Fibroblast of lung (primary cell): ENCODE results near the gene EEF1A2. TPM values are rescaled to one million over a fixed set of nuclear protein-coding genes. Genes with fewer than 3 reads are reported as not detected.

Experiments used
- DNase-seq, 2 donors: peaks; one replicate each; pipeline versions ENCODE4 v3.0.0 to v3.0.0-alpha.2; 2010; ENCODE audit warnings: low read depth in 2 of 2
- H2AFZ ChIP-seq: 2 replicates; pipeline ENCODE4 v1.5.1; 2012; ENCODE audit warnings: low read length, control low read depth, inconsistent platforms
- H3K27ac ChIP-seq: 2 replicates; pipeline ENCODE4 v1.5.1; 2011; ENCODE audit warnings: low read length, control low read depth; ENCODE audit not compliant: insufficient read depth
- H3K27me3 ChIP-seq: 2 replicates; pipeline ENCODE4 v1.5.1; 2011; ENCODE audit warnings: mild to moderate bottlenecking, low read length; ENCODE audit not compliant: control insufficient read depth, insufficient read depth
- H3K36me3 ChIP-seq: 2 replicates; pipeline ENCODE4 v1.5.1; 2011; ENCODE audit warnings: low read length; ENCODE audit not compliant: control insufficient read depth, insufficient read depth
- H3K4me1 ChIP-seq: 2 replicates; pipeline ENCODE4 v1.5.1; 2011; ENCODE audit warnings: low read length; ENCODE audit not compliant: control insufficient read depth, insufficient read depth; ENCODE audit errors: extremely low read depth
- H3K4me2 ChIP-seq: 2 replicates; pipeline ENCODE4 v1.5.1; 2011; ENCODE audit warnings: low read length, control low read depth; ENCODE audit not compliant: insufficient read depth; ENCODE audit errors: extremely low read depth
- H3K4me3 ChIP-seq, 4 experiments: fragments of 200-600 bp in 1 of 4; sonication (generic) in 1 of 4; replicated peaks in 1 of 4; 2 replicates each; pipeline ENCODE4 v1.5.1; 2011 to 2016; ENCODE audit warnings: low read length in 4 of 4, low read depth in 3 of 4, mild to moderate bottlenecking in 3 of 4, control low read depth in 2 of 4, inconsistent platforms in 1 of 4, mixed read lengths in 1 of 4; ENCODE audit not compliant: insufficient read depth in 1 of 4; ENCODE audit errors: control extremely low read depth in 1 of 4
- H3K79me2 ChIP-seq: 2 replicates; pipeline ENCODE4 v1.5.1; 2012; ENCODE audit warnings: mild to moderate bottlenecking, low read length, inconsistent platforms; ENCODE audit not compliant: control insufficient read depth, insufficient read depth
- H3K9ac ChIP-seq: 2 replicates; pipeline ENCODE4 v1.5.1; 2011; ENCODE audit warnings: mild to moderate bottlenecking, low read length, control low read depth; ENCODE audit not compliant: insufficient read depth
- H3K9me3 ChIP-seq: 2 replicates; pipeline ENCODE4 v1.5.1; 2012; ENCODE audit warnings: low read depth, low read length; ENCODE audit not compliant: control insufficient read depth, insufficient read depth
- H4K20me1 ChIP-seq: 2 replicates; pipeline ENCODE4 v1.5.1; 2011; ENCODE audit warnings: low read length; ENCODE audit not compliant: control insufficient read depth, insufficient read depth; ENCODE audit errors: extremely low read depth
- EZH2 ChIP-seq: IDR thresholded peaks from 2 replicates; pipeline ENCODE4 v1.5.1; 2012; ENCODE audit warnings: low read length, control low read depth, mild to moderate bottlenecking; ENCODE audit errors: missing control alignments
- polyA plus RNA-seq, 2 donors: library from polyadenylated mRNA; depleted of rRNA in 1 of 2; stranded (reverse) in 1 of 2; unstranded in 1 of 2; fragments of >200 nt; gene quantifications; 2 replicates each; pipeline ENCODE4 v1.2.1, GENCODE V29; 2011 to 2012; ENCODE audit warnings: missing spikeins in 1 of 2
- total RNA-seq: library from RNA; depleted of rRNA; stranded (reverse); fragments of >200 nt; gene quantifications from 2 replicates; pipeline ENCODE4 v1.2.1, GENCODE V29; 2014
- TF ChIP-seq, protein P1 (sequence below), 2 donors: IDR thresholded peaks in 1 of 2; conservative IDR thresholded peaks in 1 of 2; 1 replicate in 1 of 2; 2 replicates in 1 of 2; pipeline ENCODE4 v1.5.1; 2011 to 2012; ENCODE audit warnings: low read length in 2 of 2, control low read depth in 1 of 2, inconsistent platforms in 1 of 2, low read depth in 1 of 2, mild to moderate bottlenecking in 1 of 2

Gene EEF1A2
- total and polyA plus RNA-seq, 2 donors (not counting 1 experiment from before 2014, with no cell fraction given), result 0.16 to 1.7 TPM

DNA sequence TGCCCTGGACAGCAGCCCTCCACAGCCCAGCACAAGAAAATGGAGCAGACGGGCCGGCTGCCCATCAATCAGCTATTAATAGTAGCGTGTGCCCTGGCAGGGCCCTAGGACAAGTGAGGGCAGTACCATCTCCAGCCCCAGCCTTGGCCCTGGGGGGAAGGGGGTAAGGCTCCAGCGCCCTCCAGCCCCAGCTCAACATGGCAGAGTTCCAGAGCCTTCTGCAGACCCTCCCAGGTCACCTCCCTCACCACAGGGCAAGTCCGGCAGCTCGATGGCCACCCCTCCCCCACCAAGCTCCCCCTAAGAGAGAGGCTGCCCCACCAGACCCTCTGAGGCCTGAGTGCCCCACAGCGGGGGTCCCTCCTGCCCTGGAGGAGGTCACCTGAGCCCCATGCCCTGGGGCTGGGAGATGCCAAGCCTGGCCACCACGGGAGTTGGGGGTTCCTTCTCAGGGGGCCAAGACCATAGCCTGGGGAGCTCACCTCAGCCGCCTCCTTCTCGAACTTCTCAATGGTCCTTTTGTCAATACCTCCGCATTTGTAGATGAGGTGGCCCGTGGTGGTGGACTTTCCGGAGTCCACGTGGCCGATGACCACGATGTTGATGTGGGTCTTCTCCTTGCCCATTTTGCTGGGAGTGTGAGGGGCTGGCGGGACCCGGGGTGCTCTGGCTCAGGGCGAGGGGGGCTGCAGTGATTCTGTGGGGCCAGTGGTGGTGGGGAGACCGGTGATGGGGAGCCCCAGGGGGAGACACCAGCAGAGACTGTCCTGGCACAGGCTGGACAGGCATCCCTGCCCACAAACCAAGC lies 1.5 kb downstream of the EEF1A2 start:
- Histone ChIP-seq H3K79me2 (no peaks in the 10 kb centered on the region), H4K20me1 (no peaks in the 10 kb centered on the region), H3K27me3 (peaks cover 5% of the 10 kb centered on the region), H3K4me1 (no peaks in the 10 kb centered on the region), H3K9ac (no peak overlapping the region), H3K36me3 (no peaks in the 10 kb centered on the region), H2AFZ (no peak overlapping the region), H3K27ac (no peak overlapping the region), H3K9me3 (no peaks in the 10 kb centered on the region), H3K4me3 (no peak overlapping the region), H3K4me2 (no peak overlapping the region)
- TF ChIP-seq EZH2, result no peak
- TF ChIP-seq, protein P1, sequence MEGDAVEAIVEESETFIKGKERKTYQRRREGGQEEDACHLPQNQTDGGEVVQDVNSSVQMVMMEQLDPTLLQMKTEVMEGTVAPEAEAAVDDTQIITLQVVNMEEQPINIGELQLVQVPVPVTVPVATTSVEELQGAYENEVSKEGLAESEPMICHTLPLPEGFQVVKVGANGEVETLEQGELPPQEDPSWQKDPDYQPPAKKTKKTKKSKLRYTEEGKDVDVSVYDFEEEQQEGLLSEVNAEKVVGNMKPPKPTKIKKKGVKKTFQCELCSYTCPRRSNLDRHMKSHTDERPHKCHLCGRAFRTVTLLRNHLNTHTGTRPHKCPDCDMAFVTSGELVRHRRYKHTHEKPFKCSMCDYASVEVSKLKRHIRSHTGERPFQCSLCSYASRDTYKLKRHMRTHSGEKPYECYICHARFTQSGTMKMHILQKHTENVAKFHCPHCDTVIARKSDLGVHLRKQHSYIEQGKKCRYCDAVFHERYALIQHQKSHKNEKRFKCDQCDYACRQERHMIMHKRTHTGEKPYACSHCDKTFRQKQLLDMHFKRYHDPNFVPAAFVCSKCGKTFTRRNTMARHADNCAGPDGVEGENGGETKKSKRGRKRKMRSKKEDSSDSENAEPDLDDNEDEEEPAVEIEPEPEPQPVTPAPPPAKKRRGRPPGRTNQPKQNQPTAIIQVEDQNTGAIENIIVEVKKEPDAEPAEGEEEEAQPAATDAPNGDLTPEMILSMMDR (conservative IDR thresholded peaks at IDR 0.05 in 1 of 2, IDR thresholded peaks at IDR 0.05 in 1 of 2; ENCODE audit: low read depth in 1 of 2, low read length in 2 of 2), result no peak
- DNase-seq, result no peak

DNA sequence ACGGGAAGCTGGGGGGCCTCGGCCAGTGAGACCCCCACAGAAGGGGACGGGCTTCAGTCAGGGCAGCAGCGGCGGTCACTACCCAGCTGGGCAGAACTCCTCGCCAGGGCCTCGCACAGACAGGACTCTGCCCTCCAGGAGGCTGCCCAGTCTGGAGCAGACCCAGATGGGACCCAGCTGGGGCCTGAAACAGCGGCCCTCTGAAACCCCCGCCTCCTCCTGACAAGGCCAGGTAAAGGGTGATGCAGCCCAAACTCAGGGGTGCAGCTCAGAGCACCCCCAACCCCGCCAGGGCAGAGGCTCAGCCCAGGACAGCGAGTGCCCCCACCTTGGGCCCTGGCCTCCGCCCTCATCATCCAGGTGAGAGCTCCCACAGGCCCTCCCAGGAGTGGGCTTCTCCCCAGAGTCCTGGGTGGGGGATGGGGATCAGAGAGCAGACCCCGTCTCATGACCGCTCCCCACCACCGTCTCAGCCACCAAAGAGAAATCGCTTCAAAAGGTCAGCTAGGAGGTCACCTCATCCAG lies 2.2 kb downstream of the EEF1A2 start:
- H3K9ac ChIP-seq, result no peak overlapping the region
- H3K4me1 ChIP-seq, result no peaks in the 10 kb centered on the region
- H3K27me3 ChIP-seq, result peaks cover 5% of the 10 kb centered on the region
- DNase-seq, result no peak
- no peak overlapping the region for H3K4me2 ChIP-seq
- H3K27ac ChIP-seq, result no peak overlapping the region
- no peaks in the 10 kb centered on the region for H3K36me3 ChIP-seq
- no peaks in the 10 kb centered on the region for H3K9me3 ChIP-seq
- H3K4me3 ChIP-seq, result peak overlapping the region in 1 of 4 experiments; percentile 33
- TF ChIP-seq, protein P1 (conservative IDR thresholded peaks at IDR 0.05 in 1 of 2, IDR thresholded peaks at IDR 0.05 in 1 of 2; ENCODE audit: low read depth in 1 of 2, low read length in 2 of 2), result no peak
- no peak for TF ChIP-seq EZH2
- H2AFZ ChIP-seq, result no peak overlapping the region
- no peaks in the 10 kb centered on the region for H4K20me1 ChIP-seq
- no peaks in the 10 kb centered on the region for H3K79me2 ChIP-seq

DNA sequence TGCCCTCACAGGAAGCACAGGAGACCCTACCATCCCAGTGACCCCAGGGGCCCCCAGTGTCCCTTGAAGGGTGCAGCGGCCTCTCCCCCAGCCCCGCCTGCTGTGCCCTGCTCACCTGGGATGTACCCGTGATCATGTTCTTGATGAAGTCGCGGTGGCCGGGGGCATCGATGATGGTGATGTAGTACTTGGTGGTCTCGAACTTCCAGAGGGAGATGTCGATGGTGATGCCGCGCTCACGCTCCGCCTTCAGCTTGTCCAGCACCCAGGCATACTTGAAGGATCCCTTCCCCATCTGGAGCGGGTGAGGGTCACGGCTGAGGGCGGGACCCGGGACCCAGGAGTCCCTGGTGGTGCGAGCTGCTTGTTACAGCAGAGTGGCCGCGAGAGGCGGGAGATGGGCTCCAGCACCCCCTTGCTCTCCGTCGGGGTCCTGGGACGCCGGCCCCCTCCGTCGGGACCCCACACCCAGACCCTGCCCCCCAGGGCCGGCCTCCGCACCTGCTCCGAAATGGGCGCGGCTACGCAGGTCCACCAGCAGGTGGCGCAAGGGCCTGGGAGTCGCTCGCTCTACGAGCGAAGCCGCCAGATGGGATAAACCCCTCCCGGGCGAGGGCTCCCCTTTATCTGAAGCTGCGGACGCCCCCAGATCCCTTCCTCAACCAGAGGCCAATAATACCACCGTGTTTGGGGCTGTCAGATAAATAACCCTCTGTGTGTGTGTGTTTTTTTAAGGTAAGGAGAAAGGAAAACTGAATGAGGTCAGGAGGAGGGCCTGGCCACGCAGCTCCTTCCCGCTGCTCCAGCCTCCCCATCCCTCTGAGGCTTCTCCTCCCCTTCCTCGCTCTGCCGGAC lies 2.9 kb downstream of the EEF1A2 start:
- H2AFZ ChIP-seq, result no peak overlapping the region
- TF ChIP-seq EZH2, result no peak
- TF ChIP-seq, protein P1 (conservative IDR thresholded peaks at IDR 0.05 in 1 of 2, IDR thresholded peaks at IDR 0.05 in 1 of 2; ENCODE audit: low read depth in 1 of 2, low read length in 2 of 2), result peak; percentile 69 to 80
- H4K20me1 ChIP-seq, result no peaks in the 10 kb centered on the region
- DNase-seq, result peak; percentile 18 to 43
- H3K27me3 ChIP-seq, result peaks cover 5% of the 10 kb centered on the region
- H3K4me2 ChIP-seq, result no peak overlapping the region
- H3K36me3 ChIP-seq, result no peaks in the 10 kb centered on the region
- H3K4me3 ChIP-seq, result peak overlapping the region in 2 of 4 experiments; percentile 3 to 33
- H3K4me1 ChIP-seq, result no peaks in the 10 kb centered on the region
- H3K79me2 ChIP-seq, result no peaks in the 10 kb centered on the region
- H3K9me3 ChIP-seq, result no peaks in the 10 kb centered on the region
- no peak overlapping the region for H3K27ac ChIP-seq
- no peak overlapping the region for H3K9ac ChIP-seq
